Endothelial cell of umbilical vein (primary cell): ENCODE data around the gene C11orf24. TPM values are rescaled to one million over a fixed set of nuclear protein-coding genes. Genes with fewer than 3 reads are reported as not detected.

Experiments used
- BruUV-seq: library from RNA; stranded (reverse); fragments of 400-500 nt; replicated peaks from 2 replicates; lab custom pipeline; 2021; lab: Mats Ljungman, UMichigan
- CTCF ChIA-PET: fragments of 300-600, 350-600 bp; sonication (Branson Sonifier 250); formaldehyde crosslinking; loops from one replicate; lab custom pipeline; 2021; ENCODE audit warnings: antibody characterized with exemption, inconsistent platforms; lab: Charles Lee
- POLR2A ChIA-PET: fragments of 300-600, 350-600 bp; sonication (Branson Sonifier 250); formaldehyde crosslinking; loops from one replicate; lab custom pipeline; 2021; ENCODE audit warnings: antibody characterized with exemption, inconsistent platforms; lab: Charles Lee
- DNase-seq: peaks from one replicate; pipeline ENCODE4 v3.0.0-alpha.2; 2011; ENCODE audit warnings: low read depth, low spot score
- FAIRE-seq: peaks from 2 replicates; lab custom pipeline; 2011; peaks lifted over from hg19 to GRCh38; lab: Jason Lieb, UNC
- H2AFZ ChIP-seq: 2 replicates; pipeline ENCODE4 v1.6.0; 2012; ENCODE audit warnings: low read depth, low read length, control low read depth, inconsistent platforms
- H3K27ac ChIP-seq: 2 replicates; pipeline ENCODE4 v1.5.1; 2011; ENCODE audit warnings: low read depth, mild to moderate bottlenecking, control low read depth, low read length, moderate library complexity; ENCODE audit not compliant: insufficient read depth
- H3K27me3 ChIP-seq, 2 experiments: 2 replicates each; pipeline versions ENCODE4 v1.6.0 to v1.6.1; 2011; ENCODE audit warnings: low read length in 2 of 2, mixed read lengths in 1 of 2; ENCODE audit not compliant: control insufficient read depth in 2 of 2, insufficient read depth in 2 of 2
- H3K36me3 ChIP-seq, 2 experiments: 2 replicates in 1 of 2; 3 replicates in 1 of 2; pipeline ENCODE4 v1.5.1; 2011; ENCODE audit warnings: low read length in 2 of 2, mild to moderate bottlenecking in 1 of 2, moderate library complexity in 1 of 2; ENCODE audit not compliant: control insufficient read depth in 2 of 2, insufficient read depth in 2 of 2; ENCODE audit errors: extremely low read depth in 1 of 2
- H3K4me1 ChIP-seq: 3 replicates; pipeline ENCODE4 v1.5.1; 2011; ENCODE audit warnings: mild to moderate bottlenecking, low read length; ENCODE audit not compliant: control insufficient read depth, insufficient read depth; ENCODE audit errors: extremely low read depth
- H3K4me2 ChIP-seq: 2 replicates; pipeline ENCODE4 v1.6.1; 2011; ENCODE audit warnings: low read length, control low read depth, mixed read lengths; ENCODE audit not compliant: insufficient read depth
- H3K4me3 ChIP-seq, 3 experiments: fragments of 200-600 bp in 1 of 3; sonication (generic), shearing (Covaris generic) in 1 of 3; replicated peaks in 1 of 3; 2 replicates each; pipeline ENCODE4 v1.5.1; 2011 to 2016; ENCODE audit warnings: control low read depth in 3 of 3, low read length in 3 of 3, mild to moderate bottlenecking in 2 of 3, inconsistent platforms in 1 of 3, low read depth in 1 of 3, moderate library complexity in 1 of 3; ENCODE audit not compliant: insufficient read depth in 1 of 3
- H3K79me2 ChIP-seq: 2 replicates; pipeline ENCODE4 v1.6.0; 2012; ENCODE audit warnings: low read length, inconsistent platforms; ENCODE audit not compliant: control insufficient read depth, insufficient read depth
- H3K9ac ChIP-seq: replicated peaks from 2 replicates; pipeline ENCODE3; 2011; ENCODE audit warnings: low read length, control low read depth; ENCODE audit not compliant: insufficient read depth; ENCODE audit errors: extremely low read depth
- H3K9me1 ChIP-seq: replicated peaks from 3 replicates; pipeline ENCODE4 v1.6.0; 2011; ENCODE audit warnings: mild to moderate bottlenecking, low read length; ENCODE audit not compliant: control insufficient read depth, insufficient read depth; ENCODE audit errors: extremely low read depth
- H3K9me3 ChIP-seq: replicated peaks from 2 replicates; pipeline ENCODE4 v1.5.1; 2012; ENCODE audit warnings: low read length, inconsistent platforms; ENCODE audit not compliant: control insufficient read depth, insufficient read depth
- H4K20me1 ChIP-seq: replicated peaks from 2 replicates; pipeline ENCODE3; 2011; ENCODE audit warnings: mild to moderate bottlenecking, low read length; ENCODE audit not compliant: control insufficient read depth, insufficient read depth; ENCODE audit errors: extremely low read depth
- EZH2 ChIP-seq: IDR thresholded peaks from 2 replicates; pipeline ENCODE4 v1.6.1; 2012; ENCODE audit warnings: borderline replicate concordance, low read depth, mild to moderate bottlenecking, moderate library complexity, low read length, inconsistent platforms; ENCODE audit not compliant: severe bottlenecking
- FOS ChIP-seq: IDR thresholded peaks from 2 replicates; pipeline ENCODE4 v1.6.1; 2011; ENCODE audit warnings: mild to moderate bottlenecking, low read length, moderate library complexity, borderline replicate concordance; ENCODE audit not compliant: insufficient read depth
- GATA2 ChIP-seq: IDR thresholded peaks from 2 replicates; pipeline ENCODE4 v1.7.0; 2011; ENCODE audit warnings: low read depth, mild to moderate bottlenecking, moderate library complexity, mixed read lengths, low read length; ENCODE audit not compliant: insufficient read length, insufficient read depth
- JUN ChIP-seq: IDR thresholded peaks from 2 replicates; pipeline ENCODE4 v1.6.1; 2011; ENCODE audit warnings: borderline replicate concordance, low read depth; ENCODE audit not compliant: insufficient read length, insufficient read depth
- MAX ChIP-seq: IDR thresholded peaks from 2 replicates; pipeline ENCODE4 v1.6.1; 2011; ENCODE audit not compliant: insufficient read depth, insufficient read length
- MYC ChIP-seq: IDR thresholded peaks from one replicate; pipeline ENCODE4 v1.6.1; 2011; ENCODE audit warnings: mild to moderate bottlenecking, low read depth, low read length
- POLR2A ChIP-seq: IDR thresholded peaks from 2 replicates; pipeline ENCODE4 v1.6.1; 2012; ENCODE audit warnings: low read depth, mild to moderate bottlenecking, control low read depth, low read length
- POLR2AphosphoS5 ChIP-seq: IDR thresholded peaks from 2 replicates; pipeline ENCODE4 v1.6.1; 2012; ENCODE audit warnings: low read depth, mild to moderate bottlenecking, control low read depth, low read length, moderate library complexity; ENCODE audit not compliant: insufficient read depth
- dilution Hi-C: fragments of 300-500 bp; cut with MboI; formaldehyde crosslinking; loops from one replicate; pipeline ENCODE4 v1.15.0; 2019; ENCODE audit warnings: low sequenced_read_pairs; ENCODE audit not compliant: extremely low pct_ligation_motif_present
- intact Hi-C: fragments of 100-400 bp; cut with micrococcal nuclease; formaldehyde crosslinking; loops from one replicate; pipeline ENCODE4 v1.10.0; 2022
- polyA plus RNA-seq, 4 experiments: library from polyadenylated mRNA; depleted of rRNA in 3 of 4; stranded (reverse) in 3 of 4; unstranded in 1 of 4; fragments of >200 nt; gene quantifications; 2 replicates each; pipeline versions ENCODE4 v1.2.1 to v1.2.3, GENCODE V29; 2011 to 2012; ENCODE audit warnings: missing spikeins in 1 of 4
- total RNA-seq: library from RNA; stranded (reverse); gene quantifications from 2 replicates; pipeline ENCODE4 v1.2.3, GENCODE V29; 2021
- TF ChIP-seq, protein P1 (sequence below), 2 donors: IDR thresholded peaks; 1 replicate in 1 of 2; 2 replicates in 1 of 2; pipeline ENCODE4 v1.5.1; 2011; ENCODE audit warnings: low read length in 2 of 2, mild to moderate bottlenecking in 2 of 2, moderate library complexity in 2 of 2, control low read depth in 1 of 2, inconsistent platforms in 1 of 2, low read depth in 1 of 2; ENCODE audit not compliant: insufficient read depth in 1 of 2; ENCODE audit errors: extremely low read depth in 1 of 2

The C11orf24 gene
- total and polyA plus RNA-seq, 2 donors (not counting 3 experiments of a cell fraction or from before 2014, with no cell fraction given) = 26.4 to 34.1 TPM

- no peak overlapping the region for H3K9ac ChIP-seq
- H3K36me3 ChIP-seq = peaks cover 0 to 20% of the 10 kb centered on the region in 2 experiments
- no peak overlapping the region for H3K27ac ChIP-seq
- H3K27me3 ChIP-seq = no peaks in the 10 kb centered on the region
- ChIA-PET CTCF (interaction anchor here (6.3 kb wide), 1 partner anchor 36 kb away, joined by 152 read pairs; no protein-coding TSS in a partner anchor), POLR2A (no interaction called here)
- H4K20me1 ChIP-seq = no peaks in the 10 kb centered on the region
- H3K4me1 ChIP-seq = peaks cover 2% of the 10 kb centered on the region
- no peak overlapping the region for H2AFZ ChIP-seq
- dilution Hi-C loops = no loop called here
- intact Hi-C loops = no loop called here
- no peaks in the 10 kb centered on the region for H3K9me1 ChIP-seq
- TF ChIP-seq FOS (no peak), JUN (no peak), POLR2AphosphoS5 (no peak), GATA2 (no peak), EZH2 (no peak), MYC (no peak), MAX (no peak), POLR2A (no peak)
- TF ChIP-seq, protein P1, sequence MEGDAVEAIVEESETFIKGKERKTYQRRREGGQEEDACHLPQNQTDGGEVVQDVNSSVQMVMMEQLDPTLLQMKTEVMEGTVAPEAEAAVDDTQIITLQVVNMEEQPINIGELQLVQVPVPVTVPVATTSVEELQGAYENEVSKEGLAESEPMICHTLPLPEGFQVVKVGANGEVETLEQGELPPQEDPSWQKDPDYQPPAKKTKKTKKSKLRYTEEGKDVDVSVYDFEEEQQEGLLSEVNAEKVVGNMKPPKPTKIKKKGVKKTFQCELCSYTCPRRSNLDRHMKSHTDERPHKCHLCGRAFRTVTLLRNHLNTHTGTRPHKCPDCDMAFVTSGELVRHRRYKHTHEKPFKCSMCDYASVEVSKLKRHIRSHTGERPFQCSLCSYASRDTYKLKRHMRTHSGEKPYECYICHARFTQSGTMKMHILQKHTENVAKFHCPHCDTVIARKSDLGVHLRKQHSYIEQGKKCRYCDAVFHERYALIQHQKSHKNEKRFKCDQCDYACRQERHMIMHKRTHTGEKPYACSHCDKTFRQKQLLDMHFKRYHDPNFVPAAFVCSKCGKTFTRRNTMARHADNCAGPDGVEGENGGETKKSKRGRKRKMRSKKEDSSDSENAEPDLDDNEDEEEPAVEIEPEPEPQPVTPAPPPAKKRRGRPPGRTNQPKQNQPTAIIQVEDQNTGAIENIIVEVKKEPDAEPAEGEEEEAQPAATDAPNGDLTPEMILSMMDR (IDR thresholded peaks at IDR 0.05; ENCODE audit: extremely low read depth in 1 of 2, insufficient read depth in 1 of 2, low read depth in 1 of 2, low read length in 2 of 2) = no peak
- no peaks in the 10 kb centered on the region for H3K79me2 ChIP-seq
- BruUV-seq = no TSS peak
- no peak for FAIRE-seq
- DNase-seq = no peak
- H3K9me3 ChIP-seq = no peaks in the 10 kb centered on the region
- H3K4me3 ChIP-seq = no peak overlapping the region
- no peak overlapping the region for H3K4me2 ChIP-seq
These were observed 9.3 kb downstream of the C11orf24 start for GRCh38 chr11:68262544-68262827.
